ENCODE data around the gene MAFF. TPM values are rescaled to one million over a fixed set of nuclear protein-coding genes. Genes with fewer than 3 reads are reported as not detected.

MAFF gene
- total RNA-seq, 4 donors from 2014 or later = 42.2 to 98.7 (median 55.4) TPM

DNA sequence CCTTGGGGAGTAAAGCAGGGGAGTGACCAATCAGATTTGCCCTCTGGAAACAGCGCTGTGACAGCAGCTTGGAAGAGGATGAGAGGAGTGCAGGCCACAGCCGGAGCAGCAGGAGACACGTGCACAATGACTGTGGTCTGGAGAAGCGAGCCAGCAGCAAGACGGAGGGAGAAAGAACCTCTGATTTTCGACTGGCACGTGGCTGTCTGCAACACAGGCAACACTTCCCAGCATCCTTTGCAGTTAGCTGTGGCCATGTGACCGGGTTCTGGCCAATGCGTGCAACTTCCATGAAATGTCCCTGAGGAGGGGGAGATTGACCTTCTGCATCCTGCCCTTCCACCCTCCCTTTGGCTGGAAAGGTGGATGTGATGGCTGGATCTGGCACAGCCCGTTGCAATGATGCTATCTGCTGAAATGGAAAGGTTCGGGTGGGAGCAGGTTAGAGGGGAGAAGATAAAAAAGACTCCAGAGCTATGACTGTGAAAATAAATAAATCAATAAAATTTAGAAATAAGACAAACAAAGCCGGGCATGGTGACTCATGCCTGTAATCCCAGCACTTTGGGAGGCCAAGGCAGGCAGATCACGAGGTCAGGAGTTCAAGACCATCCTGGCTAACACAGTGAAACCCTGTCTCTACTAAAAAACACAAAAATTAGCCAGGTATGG, 35.7 kb upstream of the MAFF start:
- TF ChIP-seq, protein P1, sequence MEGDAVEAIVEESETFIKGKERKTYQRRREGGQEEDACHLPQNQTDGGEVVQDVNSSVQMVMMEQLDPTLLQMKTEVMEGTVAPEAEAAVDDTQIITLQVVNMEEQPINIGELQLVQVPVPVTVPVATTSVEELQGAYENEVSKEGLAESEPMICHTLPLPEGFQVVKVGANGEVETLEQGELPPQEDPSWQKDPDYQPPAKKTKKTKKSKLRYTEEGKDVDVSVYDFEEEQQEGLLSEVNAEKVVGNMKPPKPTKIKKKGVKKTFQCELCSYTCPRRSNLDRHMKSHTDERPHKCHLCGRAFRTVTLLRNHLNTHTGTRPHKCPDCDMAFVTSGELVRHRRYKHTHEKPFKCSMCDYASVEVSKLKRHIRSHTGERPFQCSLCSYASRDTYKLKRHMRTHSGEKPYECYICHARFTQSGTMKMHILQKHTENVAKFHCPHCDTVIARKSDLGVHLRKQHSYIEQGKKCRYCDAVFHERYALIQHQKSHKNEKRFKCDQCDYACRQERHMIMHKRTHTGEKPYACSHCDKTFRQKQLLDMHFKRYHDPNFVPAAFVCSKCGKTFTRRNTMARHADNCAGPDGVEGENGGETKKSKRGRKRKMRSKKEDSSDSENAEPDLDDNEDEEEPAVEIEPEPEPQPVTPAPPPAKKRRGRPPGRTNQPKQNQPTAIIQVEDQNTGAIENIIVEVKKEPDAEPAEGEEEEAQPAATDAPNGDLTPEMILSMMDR (IDR thresholded peaks at IDR 0.05; ENCODE audit: low read depth) = no peak

DNA sequence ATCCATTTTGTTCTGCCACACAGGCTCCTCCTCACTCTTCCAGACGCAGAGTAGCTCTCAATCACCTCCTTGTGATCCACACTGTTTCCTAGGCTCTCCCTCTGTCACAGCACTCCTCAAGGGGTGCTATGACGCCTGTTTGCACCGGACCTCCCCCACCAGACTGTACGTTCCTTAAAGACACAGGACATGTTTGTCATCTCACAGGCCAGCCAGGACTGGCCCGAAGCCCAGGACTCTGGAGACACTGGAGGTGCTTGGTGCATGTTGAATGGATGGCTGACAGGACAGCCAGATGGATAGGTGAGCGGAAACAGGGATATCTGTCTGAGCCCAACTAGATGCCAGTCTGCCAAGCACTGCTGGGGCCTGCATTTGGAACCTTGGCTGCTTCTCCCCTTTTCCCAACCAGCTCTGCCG, 33.8 kb upstream of the MAFF start:
- TF ChIP-seq, protein P1 (IDR thresholded peaks at IDR 0.05; ENCODE audit: low read depth) = no peak

DNA sequence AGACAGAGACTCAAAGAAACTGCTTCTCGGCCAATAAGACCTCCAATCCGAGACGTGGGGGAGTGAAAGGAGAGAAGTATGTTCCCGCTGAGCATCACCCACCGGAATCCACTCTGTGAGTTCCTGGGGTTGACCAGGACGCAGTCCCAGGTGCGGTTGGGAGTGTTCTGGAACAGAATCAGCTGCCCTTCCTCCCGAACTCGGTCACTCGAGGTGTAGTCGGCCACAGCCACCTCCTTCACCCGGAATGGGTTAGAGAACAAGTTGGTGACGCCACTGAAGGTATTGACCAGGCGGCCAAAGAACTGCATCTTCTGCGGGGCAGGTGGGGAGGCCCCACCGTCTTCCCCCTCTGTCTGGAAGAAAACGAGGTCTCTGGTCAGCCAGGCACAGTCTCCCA, 32.7 kb upstream of the MAFF start:
- TF ChIP-seq, protein P1 (IDR thresholded peaks at IDR 0.05; ENCODE audit: low read depth) = no peak

DNA sequence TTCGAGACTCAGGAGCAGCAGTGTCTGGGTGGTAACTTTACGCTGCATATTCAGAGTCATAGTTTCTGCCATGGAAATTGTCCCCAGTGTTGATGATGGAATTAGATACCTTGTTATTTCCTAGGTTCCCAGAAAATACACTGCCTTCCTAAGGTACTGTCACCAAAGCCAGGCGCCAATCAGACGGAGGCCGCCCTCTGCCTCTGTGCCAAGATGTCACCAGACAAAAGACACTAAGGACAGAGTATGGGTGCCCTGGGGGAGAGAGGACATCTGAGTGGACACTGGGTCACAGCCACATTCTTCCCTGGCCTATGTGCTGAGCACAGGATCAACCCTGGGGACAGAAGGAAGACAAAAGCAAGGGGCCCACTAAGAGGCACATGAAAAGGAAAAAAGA, 31.3 kb upstream of the MAFF start:
- TF ChIP-seq, protein P1 (IDR thresholded peaks at IDR 0.05; ENCODE audit: low read depth) = no peak

DNA sequence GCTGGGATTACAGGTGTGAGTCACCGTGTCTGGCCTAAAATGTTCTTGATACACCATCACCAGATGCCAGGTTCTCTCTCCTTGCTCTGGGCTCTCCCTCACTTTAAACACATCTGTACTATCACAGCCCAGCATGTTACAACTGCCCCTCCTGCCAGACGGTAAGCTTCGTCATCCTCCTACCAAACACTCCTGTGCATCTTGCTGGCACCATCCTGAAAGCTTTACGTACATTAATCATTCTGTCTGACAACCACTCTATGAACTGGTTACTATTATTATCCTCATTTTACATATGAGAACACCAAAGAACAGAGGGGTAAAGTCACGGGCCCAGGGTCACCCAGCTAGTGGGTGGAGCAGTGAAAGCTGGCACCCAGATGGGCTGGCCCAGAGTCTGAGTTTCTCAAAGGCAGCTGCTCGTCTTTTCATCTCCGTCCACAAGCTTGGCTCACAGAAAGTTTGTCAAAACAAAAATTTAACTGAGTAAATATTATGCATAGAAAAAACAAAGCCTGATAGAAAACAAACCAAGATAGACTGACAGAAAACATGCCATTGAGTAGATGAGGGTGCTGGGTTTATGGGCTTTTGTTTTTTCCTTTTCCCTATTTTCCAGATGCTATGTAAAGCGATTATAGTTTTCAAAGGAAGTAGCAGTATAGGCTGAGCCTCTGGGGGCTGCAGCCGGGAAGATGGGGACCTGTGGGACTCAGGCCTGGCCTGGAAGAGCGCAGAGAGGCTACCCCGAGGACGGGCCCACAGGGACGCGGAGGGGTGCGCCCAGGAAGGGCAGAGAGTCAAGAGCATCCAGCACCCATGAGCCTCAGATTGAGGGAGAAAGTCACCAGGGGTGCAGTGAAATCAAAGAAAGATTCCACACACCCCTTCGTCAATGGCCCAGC, 29.6 kb upstream of the MAFF start:
- TF ChIP-seq, protein P1 (IDR thresholded peaks at IDR 0.05; ENCODE audit: low read depth) = no peak

DNA sequence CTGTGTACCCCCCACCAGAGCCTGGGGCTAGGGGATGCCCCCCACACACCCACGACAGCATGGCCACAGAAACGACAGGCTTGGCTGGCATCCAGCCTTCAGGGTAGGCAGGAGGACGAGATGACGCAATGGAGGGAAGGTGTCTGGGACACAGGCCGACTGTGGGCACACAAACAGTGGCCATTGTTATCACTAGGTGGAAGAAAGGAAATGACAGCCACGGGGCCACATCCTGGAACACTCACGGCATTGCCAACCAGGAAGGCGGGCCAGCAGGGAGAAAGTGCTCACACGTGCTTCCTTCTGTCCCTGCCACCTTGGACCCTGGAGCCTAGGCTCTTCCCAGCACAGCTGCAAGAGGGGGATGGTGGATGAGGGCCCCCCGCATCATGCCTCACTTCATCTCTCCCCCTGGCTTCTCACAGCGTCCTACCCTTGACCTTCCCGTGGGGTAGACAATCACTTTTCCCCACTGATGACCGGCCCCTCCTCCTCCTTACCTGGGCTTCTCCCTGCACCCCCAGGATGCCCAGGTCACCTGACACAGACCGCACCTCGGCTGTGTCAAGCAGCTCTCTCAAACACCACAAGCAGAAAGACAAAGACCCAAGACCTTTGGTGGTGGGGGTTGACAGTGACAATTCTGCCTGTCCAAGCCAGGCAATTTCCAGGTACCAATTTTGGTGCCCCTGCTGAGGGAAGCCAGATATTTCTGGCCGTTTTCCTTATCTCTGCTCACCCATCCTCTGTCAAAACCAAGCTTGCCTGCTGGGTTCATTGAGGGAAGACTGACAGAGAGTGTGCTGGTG, 28.8 kb upstream of the MAFF start:
- TF ChIP-seq, protein P1 (IDR thresholded peaks at IDR 0.05; ENCODE audit: low read depth) = no peak

DNA sequence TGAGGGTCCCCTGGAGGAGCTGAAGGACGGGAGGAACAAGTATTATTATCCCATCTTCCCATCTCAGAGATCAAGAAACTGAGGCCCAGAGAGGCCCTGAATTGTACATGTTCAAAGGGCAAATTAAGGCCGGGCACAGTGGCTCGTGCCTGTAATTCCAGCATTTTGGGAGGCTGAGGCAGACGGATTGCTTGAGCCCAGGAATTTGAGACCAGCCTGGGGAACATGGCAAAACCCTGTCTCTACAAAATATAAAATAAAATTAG, 28.2 kb upstream of the MAFF start:
- TF ChIP-seq, protein P1 (IDR thresholded peaks at IDR 0.05; ENCODE audit: low read depth) = no peak

All from subcutaneous adipose tissue (tissue), 4 donors.